ENCODE measurements around the gene TMCC1. TPM values are rescaled to one million over a fixed set of nuclear protein-coding genes. Genes with fewer than 3 reads are reported as not detected.

Gene TMCC1
- total and polyA plus RNA-seq, 10 of the 15 experiments (the other 5 are each of a cell fraction or from before 2014, with no cell fraction given): 2.3 to 21.1 (median 8.4) TPM

- ATAC-seq (no peak), DNase-seq (ENCODE audit: low read depth, low spot score) (no peak), FAIRE-seq (no peak)
- ChIA-PET POLR2A (interaction anchor here (0.9 kb wide), 1 partner anchor 45 kb away, joined by 5 read pairs; no protein-coding TSS in a partner anchor), SMC1A (ENCODE audit: uncharacterized antibody, unreplicated experiment) (interaction anchor here (1.1 to 2.3 kb wide), 4 partner anchors 10 to 27 kb away, joined by 3 to 6 read pairs (median 4); no protein-coding TSS in a partner anchor), RAD21 (ENCODE audit: unreplicated experiment) (no interaction called here), CTCF (interaction anchor here (0.7 to 1.8 kb wide), 7 partner anchors 8 to 347 kb away, joined by 3 to 7 read pairs (median 4); no protein-coding TSS in a partner anchor)
- intact Hi-C loops (cut with micrococcal nuclease; ENCODE audit: unreplicated experiment) (no loop called here), in situ Hi-C loops (cut with MboI) (no loop called here)
- no peaks in the 10 kb centered on the region for H3K27me3 ChIP-seq (replicated peaks in 1 of 2; ENCODE audit: control insufficient read depth in 2 of 2, insufficient read depth in 2 of 2, low read length in 1 of 2)
- TF ChIP-seq ELK1 (IDR thresholded peaks at IDR 0.05; ENCODE audit: low read depth, low read length) (no peak), JUND (IDR thresholded peaks at IDR 0.05; ENCODE audit: low read depth, low read length) (no peak), NFYB (IDR thresholded peaks at IDR 0.05; ENCODE audit: insufficient read depth, low read depth, low read length) (no peak), SREBF1 (IDR thresholded peaks at IDR 0.05; ENCODE audit: low read length) (no peak), SKIL (IDR thresholded peaks at IDR 0.05; ENCODE audit: low read depth, poor library complexity, severe bottlenecking) (no peak), EED (IDR thresholded peaks at IDR 0.05; ENCODE audit: low read depth) (no peak)
- no TSS peak for BruUV-seq (replicated peaks)
- H3K36me3 ChIP-seq (ENCODE audit: control insufficient read depth in 2 of 2, insufficient read depth in 2 of 2, low read length in 1 of 2): no peaks in the 10 kb centered on the region; a peak in 1 of 4 replicates
- no peaks in the 10 kb centered on the region for H4K20me1 ChIP-seq (ENCODE audit: control insufficient read depth, insufficient read depth)
- H3K9ac ChIP-seq (ENCODE audit: control insufficient read depth, insufficient read depth, low read length): no peak overlapping the region
- H3K4me3 ChIP-seq: no peak overlapping the region
- H3K4me1 ChIP-seq (ENCODE audit: control insufficient read depth, insufficient read depth, low read length): no peaks in the 10 kb centered on the region
- WGBS (ENCODE audit: insufficient coverage, insufficient replicate concordance, low lambda C conversion rate, missing lambda C conversion rate): 94% methylated on average over 2 of the region's 2 CpGs
- H3K9me3 ChIP-seq (replicated peaks; ENCODE audit: control insufficient read depth, insufficient read depth, low read length): peaks cover 1% of the 10 kb centered on the region; the same call in 1 of the 3 replicates
- no peaks in the 10 kb centered on the region for H3K79me2 ChIP-seq (ENCODE audit: control insufficient read depth, insufficient read depth, low read length)
- no peak overlapping the region for H3K27ac ChIP-seq (ENCODE audit: control insufficient read depth, insufficient read depth)
- no peak overlapping the region for H3K4me2 ChIP-seq (ENCODE audit: control insufficient read depth, insufficient read depth)
- no peak overlapping the region for H2AFZ ChIP-seq (ENCODE audit: control insufficient read depth, low read depth, low read length)
Measured at GRCh38 chr3:129837065-129837642, 56.4 kb downstream of the TMCC1 start.

Measured in GM12878 (cell line).